GM10266 (cell line): Measurements from ENCODE around the gene MYO9B.

ENCODE experiments used
- DNase-seq: peaks from one replicate; pipeline ENCODE4 v3.0.0; 2012; ENCODE audit errors: extremely low spot score
- CTCF ChIP-seq: IDR thresholded peaks from 2 replicates; pipeline ENCODE4 v1.5.1; 2012; ENCODE audit warnings: mild to moderate bottlenecking, low read depth; ENCODE audit not compliant: control insufficient read depth, insufficient read depth; ENCODE audit errors: missing control alignments

Gene MYO9B

DNA sequence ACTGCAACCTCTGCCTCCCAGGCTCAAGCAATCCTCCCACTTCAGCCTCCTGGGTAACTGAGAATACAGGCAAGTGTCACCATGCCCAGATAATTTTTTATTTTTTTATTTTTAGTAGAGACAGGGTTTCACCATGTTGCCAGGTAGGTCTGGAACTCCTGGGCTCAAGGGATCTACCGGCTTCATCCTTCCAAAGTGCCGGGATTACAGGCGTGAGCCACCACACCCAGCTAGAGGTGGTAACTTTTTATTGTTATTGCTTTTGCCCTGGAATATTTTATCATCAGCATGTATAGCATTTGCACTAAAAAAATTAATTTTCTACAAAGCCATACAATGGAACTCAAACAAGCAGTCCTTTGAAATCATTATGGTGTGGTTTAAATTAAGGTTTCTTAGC, 14.4 kb upstream of the MYO9B start:
- no peak for DNase-seq
- no peak for TF ChIP-seq CTCF

GRCh38 chr19:17061691-17062090, 13.9 kb upstream of the MYO9B start:
- DNase-seq = no peak
- no peak for TF ChIP-seq CTCF

GRCh38 chr19:17063428-17063827, 12.1 kb upstream of the MYO9B start:
- no peak for DNase-seq
- no peak for TF ChIP-seq CTCF

- TF ChIP-seq CTCF = peak; percentile 12
- DNase-seq = no peak
Measured at GRCh38 chr19:17069193-17069592, 6.4 kb upstream of the MYO9B start.

GRCh38 chr19:17070421-17070820, 5.2 kb upstream of the MYO9B start:
- no peak for DNase-seq

DNA sequence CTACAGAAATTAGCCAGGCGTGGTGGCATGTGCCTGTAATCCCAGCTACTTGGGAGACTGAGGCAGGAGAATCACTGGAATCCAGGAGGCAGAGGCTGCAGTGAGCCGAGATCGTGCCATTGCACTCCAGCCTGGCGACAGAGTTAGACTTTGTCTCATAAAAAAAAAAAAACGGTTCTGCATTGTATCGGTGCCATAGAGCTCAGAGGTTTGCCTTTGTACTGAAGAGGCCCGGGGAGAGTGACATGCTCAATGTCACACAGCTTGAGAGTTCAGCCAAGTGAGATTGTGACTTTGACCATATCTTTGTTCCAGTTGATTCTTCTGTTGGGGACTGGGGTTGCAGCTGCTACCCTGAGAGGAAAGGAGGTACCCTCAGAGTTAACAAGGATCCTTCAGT, 4.7 kb upstream of the MYO9B start:
- DNase-seq = no peak
- TF ChIP-seq CTCF = no peak

More at GRCh38 chr19:17070421-17070820, 5.2 kb upstream of the MYO9B start:
- TF ChIP-seq CTCF = no peak

GRCh38 chr19:17073869-17074633, 1.5 kb upstream of the MYO9B start:
- no peak for DNase-seq

More at GRCh38 chr19:17073869-17074633, 1.5 kb upstream of the MYO9B start:
- no peak for TF ChIP-seq CTCF
